K562 (cell line): ENCODE measurements around the gene PRDX2.

Experiments
- HNRNPL ChIP-seq: fragments of 200-400 bp; formaldehyde crosslinking; IDR thresholded peaks from 2 replicates; pipeline ENCODE4 v1.6.1; 2017; ENCODE audit warnings: low read depth, mild to moderate bottlenecking, low read length
- MTA1 ChIP-seq: fragments of 450-650 bp; IDR thresholded peaks from 2 replicates; pipeline ENCODE4 v1.6.1; 2017; ENCODE audit warnings: borderline replicate concordance
- RBM22 ChIP-seq: fragments of 200-400 bp; formaldehyde crosslinking; IDR thresholded peaks from 2 replicates; pipeline ENCODE4 v1.6.1; 2018; ENCODE audit warnings: low read length, low read depth; ENCODE audit not compliant: poor library complexity, severe bottlenecking
- ZNF165 ChIP-seq: fragments of 250-450 bp; sonication (Bioruptor Pico); IDR thresholded peaks from 2 replicates; pipeline ENCODE4 v1.4.0; 2020; ENCODE audit warnings: borderline replicate concordance

DNA sequence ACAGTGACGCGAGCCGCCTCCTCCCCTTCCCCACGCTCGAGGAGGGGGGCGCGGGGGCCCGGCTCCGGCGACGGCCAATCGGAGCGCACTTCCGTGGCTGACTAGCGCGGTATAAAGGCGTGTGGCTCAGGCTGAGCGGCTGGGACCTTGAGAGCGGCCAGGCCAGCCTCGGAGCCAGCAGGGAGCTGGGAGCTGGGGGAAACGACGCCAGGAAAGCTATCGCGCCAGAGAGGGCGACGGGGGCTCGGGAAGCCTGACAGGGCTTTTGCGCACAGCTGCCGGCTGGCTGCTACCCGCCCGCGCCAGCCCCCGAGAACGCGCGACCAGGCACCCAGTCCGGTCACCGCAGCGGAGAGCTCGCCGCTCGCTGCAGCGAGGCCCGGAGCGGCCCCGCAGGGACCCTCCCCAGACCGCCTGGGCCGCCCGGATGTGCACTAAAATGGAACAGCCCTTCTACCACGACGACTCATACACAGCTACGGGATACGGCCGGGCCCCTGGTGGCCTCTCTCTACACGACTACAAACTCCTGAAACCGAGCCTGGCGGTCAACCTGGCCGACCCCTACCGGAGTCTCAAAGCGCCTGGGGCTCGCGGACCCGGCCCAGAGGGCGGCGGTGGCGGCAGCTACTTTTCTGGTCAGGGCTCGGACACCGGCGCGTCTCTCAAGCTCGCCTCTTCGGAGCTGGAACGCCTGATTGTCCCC, 10.1 kb downstream of the PRDX2 start, which contains the start of gene JUNB:
- no peak for TF ChIP-seq MTA1
- TF ChIP-seq HNRNPL, result peak; percentile 92
- peak; percentile 98 for TF ChIP-seq RBM22
- TF ChIP-seq ZNF165 (CRISPR knock-in tag), result no peak
